ENCODE results near the gene ZNF496.

Gene ZNF496

GRCh38 chr1:247326411-247327130, 5.1 kb downstream of the ZNF496 start:
- DNase-seq, result no peak

GRCh38 chr1:247324923-247325322, 6.7 kb downstream of the ZNF496 start:
- no peak for DNase-seq

DNA sequence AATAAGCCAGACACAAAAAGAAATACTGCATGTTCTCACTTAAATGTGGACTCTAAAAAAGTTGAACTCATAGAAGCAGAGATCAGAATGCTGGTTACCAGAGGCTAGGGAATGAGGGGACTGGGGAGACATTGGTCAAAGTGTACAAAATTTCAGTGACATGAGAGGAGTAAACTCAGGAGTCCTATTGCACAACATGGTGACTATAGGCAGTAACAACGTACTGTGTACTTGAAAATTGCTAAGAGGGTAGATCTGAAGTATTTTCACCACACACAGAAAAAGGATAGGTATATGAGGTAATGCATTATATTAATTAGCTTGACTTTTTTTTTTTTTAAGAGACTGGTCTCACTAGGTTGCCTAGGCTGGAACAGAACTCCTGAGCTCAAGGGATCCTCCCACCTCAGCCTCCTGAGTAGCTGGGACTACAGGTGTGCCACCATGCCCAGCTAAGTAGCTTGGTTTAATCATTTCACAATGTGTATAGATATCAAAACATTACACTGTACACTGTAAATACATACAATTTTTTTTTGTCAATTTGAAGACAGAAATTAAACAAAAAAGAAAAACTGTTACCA, 7.4 kb downstream of the ZNF496 start:
- DNase-seq, result no peak

DNA sequence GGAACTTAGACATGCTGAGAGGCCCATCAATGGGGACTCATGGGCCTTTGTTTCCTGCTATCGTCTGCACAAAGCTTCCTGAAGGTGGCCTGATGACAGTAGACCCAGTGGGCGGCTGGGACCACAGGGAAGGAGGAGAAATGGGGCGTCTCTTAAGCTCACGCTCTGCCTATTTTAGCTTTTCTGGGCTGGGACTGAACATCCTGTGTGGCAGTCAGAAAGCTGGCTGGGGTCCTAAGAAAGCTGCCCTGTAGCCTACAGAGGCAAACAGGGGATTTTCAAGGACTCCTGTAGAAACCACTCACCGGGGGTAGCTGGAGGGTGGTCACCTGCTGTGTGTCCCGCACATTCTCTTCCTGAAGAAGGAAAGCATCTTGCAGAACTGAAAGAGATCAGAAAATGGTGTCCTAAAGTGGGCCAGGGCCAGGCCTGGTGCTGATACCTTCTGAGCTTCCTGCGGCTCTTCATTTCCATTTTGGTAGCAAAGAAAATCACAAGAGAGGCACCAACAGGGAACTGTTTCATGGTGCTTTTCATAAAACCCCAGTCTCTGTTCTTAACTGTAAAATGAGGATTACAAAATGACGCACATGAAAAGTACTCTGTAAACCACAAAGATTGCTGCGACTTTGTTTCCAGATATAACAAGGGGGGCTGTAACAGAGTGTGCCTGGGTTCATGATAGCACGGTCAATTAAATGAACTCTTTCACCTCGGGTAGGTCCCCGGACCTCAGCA, 8.6 kb downstream of the ZNF496 start:
- no peak for DNase-seq

- no peak for DNase-seq
Observed at GRCh38 chr1:247322442-247322841, 9.2 kb downstream of the ZNF496 start.

GRCh38 chr1:247317702-247318101, 14.0 kb downstream of the ZNF496 start:
- DNase-seq, result no peak

GRCh38 chr1:247316590-247317197, 15.0 kb downstream of the ZNF496 start:
- no peak for DNase-seq

- no peak for DNase-seq
Observed at GRCh38 chr1:247304031-247304430, 27.6 kb downstream of the ZNF496 start.

DNA sequence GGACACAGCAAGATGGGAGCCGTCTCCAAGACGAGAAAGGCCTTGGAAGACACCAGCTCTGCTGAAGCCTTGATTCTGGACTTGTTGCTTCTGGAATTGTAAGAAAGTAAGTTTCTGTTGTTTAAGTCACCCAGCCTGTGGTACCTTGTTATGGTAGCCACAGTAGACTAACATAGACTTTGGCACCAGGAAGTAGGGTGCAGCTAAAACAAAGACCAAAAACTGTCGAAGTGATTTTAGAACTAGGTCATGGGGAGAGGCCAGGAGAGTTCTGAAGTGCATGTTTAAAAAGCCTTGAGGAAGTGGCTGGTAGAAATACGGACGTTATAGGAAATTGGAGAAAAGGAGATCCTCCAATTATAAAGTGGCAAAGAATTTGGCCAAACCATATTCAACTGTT, 28.5 kb downstream of the ZNF496 start:
- no peak for DNase-seq

DNA sequence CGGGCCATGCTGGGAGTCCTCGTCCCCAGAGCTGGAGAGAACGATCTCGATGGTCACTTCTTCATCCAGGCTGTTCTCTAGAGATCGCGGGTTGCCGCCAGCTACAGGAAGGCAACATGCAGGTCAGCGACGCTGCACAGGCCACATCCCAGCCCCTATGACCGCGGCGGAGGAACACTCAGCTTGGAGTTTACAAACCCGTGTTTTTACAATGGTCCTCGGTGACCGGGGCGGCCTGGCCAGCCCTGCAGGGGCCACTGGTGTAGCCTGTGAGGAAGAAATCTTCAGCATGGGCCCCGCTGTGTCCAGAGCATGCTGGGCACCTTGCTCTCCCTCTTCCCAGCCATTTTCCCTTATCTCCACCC, 30.5 kb downstream of the ZNF496 start:
- no peak for DNase-seq

DNA sequence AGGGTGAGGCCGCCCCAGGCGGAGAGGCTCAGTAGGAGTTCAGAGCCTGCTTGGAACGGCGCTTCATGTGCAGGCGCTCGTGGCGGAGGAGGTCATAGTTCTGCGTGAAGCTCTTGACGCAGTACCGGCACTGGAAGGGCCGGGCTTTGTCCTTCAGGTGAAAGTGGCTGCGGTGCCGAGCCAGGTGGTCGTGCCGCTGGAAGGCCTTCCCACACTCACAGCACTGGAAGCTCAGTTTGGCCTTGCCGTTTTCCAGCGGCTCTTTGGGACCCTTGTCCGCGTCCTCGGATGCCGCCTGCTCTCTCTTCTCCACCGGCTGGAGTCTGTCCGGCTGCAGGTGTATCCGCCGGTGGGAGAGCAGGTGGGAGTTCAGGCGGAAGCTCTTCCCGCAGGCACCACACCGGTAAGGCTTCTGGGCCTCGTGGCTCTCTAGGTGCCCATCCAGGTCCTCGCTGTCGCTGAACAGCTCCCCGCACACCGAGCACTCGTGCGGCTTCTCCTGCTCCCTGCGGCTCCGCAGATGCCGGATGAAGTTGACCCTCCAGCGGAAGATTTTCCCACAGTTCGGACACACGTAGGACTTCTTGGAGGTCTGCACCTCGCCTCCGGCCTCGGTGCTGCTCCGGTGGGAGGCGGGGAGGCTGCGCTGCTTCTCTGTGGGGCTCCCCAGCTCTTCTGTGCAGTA, 31.0 kb downstream of the ZNF496 start:
- no peak for DNase-seq

GRCh38 chr1:247299723-247300381, 31.8 kb downstream of the ZNF496 start:
- DNase-seq, result no peak

GRCh38 chr1:247298701-247299100, 33.0 kb downstream of the ZNF496 start:
- no peak for DNase-seq

DNA sequence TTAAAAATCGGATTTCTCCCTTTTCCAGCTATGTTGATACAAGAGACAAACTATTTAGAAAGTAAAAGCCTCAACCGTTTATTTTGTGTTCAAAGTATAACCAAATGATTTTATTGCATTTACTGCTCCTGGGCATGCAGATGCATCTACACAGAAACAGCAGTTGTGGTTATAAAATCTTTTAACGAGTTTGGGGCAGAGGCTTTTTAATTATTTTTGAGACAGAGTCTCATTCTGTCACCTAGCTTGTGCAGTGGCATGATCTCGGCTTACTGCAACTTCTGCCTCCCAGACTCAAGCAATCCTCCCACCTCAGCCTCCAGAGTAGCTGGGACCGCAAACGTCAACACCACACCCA, 33.6 kb downstream of the ZNF496 start:
- DNase-seq, result no peak

DNA sequence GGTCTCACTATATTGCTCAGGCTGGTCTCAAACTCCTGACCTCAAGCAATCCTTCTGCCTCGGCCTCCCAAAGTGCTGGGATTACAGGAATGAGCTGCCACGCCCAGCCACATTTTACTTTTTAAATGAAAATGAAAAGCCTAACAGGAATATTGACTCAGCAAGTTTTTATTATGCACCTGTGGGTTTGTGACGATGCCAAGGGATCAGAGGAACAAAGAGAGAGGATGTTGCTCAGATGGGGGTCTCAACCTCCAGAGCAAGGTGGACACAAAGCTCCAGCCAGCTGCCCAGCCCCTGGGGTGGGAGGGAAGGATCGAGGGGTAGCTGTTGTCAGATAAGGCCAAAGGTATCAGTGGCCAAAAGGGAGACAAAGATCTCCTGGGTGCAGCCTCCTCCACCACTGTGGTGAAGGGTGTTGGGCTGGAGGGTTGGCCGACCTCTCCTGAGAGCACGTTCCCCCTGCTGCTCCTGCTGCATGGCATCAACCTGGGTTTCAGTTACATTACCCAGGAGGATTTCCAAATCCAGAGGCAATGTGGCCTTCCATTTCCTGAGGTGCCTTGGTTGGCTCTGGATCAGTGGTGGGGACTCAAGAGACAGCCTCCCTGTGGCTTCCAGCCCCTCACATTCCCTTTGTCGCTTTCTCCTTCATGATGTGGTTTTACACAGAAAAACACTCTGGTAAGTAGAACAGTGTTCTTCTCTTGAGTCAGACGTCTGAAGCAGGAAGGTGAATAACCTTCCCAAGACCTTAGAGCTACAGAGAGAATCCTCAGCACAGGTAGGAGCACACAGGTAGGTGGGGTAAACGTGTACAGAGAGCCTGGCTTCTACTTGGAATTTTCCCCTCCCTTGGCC, 34.2 kb downstream of the ZNF496 start:
- no peak for DNase-seq

DNA sequence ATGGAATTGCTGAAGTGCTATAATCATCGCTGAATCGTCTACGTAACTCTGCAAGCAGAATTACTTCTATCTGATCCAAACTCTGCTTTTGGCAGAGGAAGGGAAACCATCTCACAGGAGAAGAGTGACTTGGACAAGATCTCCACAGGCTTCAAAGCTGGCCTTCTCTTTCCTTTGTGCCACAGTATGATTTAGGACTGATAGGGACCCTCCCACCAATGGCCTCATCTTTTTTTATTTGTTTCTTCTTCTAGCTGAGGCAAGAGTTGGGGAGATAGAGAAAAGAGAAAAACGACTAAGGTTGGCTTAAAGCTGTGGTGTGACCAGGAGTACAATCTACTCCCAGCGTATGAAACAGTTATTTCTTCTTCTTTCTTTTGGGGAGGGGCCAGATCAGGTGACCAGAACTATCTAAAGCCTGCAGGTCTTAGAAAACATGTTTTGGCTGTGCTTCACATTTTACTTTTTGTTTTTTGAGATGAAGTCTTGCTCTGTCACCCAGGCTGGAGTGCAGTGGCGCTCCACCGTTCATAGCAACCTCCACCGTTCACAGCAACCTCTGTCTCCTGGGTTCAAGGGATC, 35.0 kb downstream of the ZNF496 start:
- no peak for DNase-seq

- no peak for DNase-seq
Observed at GRCh38 chr1:247295746-247296145, 35.9 kb downstream of the ZNF496 start.

- no peak for DNase-seq
Observed at GRCh38 chr1:247295274-247295684, 36.4 kb downstream of the ZNF496 start.

DNA sequence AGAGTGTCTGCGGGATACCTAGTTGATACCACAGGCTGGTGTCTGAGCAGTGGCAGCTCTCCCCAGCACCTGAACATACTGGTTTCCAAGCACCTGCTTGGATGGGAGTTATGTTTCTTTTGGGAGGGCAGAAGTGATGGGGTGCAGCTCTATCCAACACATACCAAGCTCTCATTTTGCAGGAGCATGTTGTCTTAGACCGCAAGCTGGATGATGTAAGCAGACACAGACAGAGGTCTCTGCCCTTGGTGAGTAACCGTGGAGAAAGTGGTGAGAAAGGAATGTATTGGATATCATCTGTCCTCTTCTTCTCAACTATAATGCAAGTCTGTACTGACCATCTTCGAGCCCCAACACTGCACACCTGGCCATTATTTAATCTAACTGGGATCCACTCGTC, 37.4 kb downstream of the ZNF496 start:
- DNase-seq, result no peak

DNA sequence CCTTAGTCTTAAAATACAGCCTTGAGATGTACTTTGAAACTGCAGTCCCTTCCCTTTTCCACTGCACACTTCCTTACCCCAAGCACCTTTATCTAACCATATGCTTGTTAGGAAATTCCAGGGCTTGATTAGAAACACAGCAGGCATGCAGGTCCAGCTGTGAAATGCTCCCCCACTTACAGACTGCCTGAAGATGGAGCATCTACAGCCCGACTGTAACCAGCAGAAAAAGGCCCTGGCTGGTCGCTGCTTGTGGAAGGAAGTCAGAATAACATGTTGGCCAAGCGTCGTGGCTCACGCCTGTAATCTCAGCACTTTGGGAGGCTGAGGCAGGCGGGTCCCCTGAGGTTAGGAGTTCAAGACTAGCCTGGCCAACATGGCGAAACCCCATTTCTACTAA, 38.6 kb downstream of the ZNF496 start:
- no peak for DNase-seq

- DNase-seq, result no peak
Observed at GRCh38 chr1:247291833-247292561, 39.7 kb downstream of the ZNF496 start.
